Coronary artery (tissue), 2 donors: ENCODE results near the gene UBE2QL1.

Experiments used
- DNase-seq: peaks from one replicate; pipeline ENCODE4 v3.0.0-alpha.2; 2017; ENCODE audit warnings: low spot score
- H3K27ac ChIP-seq, 2 donors: fragments of 200-600 bp; sonication (generic); one replicate each; pipeline ENCODE4 v1.5.1; 2016 to 2019
- H3K4me3 ChIP-seq: fragments of 200-600 bp; sonication (generic); 2 replicates; pipeline ENCODE4 v1.5.1; 2016; ENCODE audit warnings: mild to moderate bottlenecking, moderate library complexity
- CTCF ChIP-seq: fragments of 200-600 bp; sonication (generic); IDR thresholded peaks from one replicate; pipeline ENCODE4 v1.5.1; 2019; ENCODE audit warnings: antibody characterized with exemption

UBE2QL1 gene

GRCh38 chr5:6522331-6522730, 73.7 kb downstream of the UBE2QL1 start:
- H3K27ac ChIP-seq: no peak overlapping the region
- no peak overlapping the region for H3K4me3 ChIP-seq
- peak; percentile 28 for DNase-seq
- TF ChIP-seq CTCF: no peak

- Histone ChIP-seq H3K27ac (no peak overlapping the region), H3K4me3 (no peak overlapping the region)
- peak; percentile 59 for DNase-seq
- no peak for TF ChIP-seq CTCF
Measured at GRCh38 chr5:6522923-6523322, 74.3 kb downstream of the UBE2QL1 start.

GRCh38 chr5:6525422-6525821, 76.8 kb downstream of the UBE2QL1 start:
- H3K27ac ChIP-seq: no peak overlapping the region
- H3K4me3 ChIP-seq: no peak overlapping the region
- no peak for TF ChIP-seq CTCF
- DNase-seq: no peak

DNA sequence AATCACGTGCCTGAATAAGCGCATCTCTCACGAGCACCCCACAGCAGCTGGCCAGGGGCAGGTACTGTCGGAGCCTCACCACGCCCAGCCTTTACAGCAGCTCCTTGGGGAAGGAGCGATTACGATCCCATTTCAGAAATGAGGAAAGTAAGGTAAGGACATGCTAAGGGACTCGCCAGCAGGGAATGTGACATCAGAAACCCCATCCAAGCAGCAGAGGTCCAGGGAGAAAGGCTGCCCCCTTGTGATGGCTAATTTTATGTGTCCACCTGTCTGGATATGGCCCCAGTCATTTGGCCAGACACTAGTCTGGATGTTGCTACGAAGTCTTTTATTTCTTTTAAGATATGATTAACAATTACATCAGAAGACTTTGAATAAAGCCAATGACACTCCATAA, 77.3 kb downstream of the UBE2QL1 start:
- DNase-seq: no peak
- H3K4me3 ChIP-seq: no peak overlapping the region
- no peak overlapping the region for H3K27ac ChIP-seq
- TF ChIP-seq CTCF: no peak

GRCh38 chr5:6527749-6528455, 79.2 kb downstream of the UBE2QL1 start:
- H3K4me3 ChIP-seq: no peak overlapping the region
- TF ChIP-seq CTCF: no peak
- no peak for DNase-seq
- no peak overlapping the region for H3K27ac ChIP-seq

DNA sequence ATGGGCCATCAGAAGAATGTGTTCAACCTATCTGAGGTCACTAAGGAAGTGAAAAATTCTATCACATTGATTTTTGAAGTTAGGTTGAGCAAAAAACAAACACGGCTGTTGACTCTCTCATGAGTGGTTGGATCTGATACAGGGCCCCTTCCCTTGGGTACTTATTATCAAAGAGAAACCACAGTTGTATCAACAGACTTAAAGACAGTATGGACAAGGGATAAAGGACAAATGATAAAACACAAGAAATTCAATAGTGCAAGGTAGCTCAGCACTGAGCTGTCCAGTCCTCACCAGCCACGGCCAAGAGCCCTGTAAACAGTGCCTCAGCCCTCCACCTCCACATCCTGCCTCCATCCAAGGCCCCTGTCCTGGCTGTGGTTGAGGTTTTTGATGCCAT, 86.9 kb downstream of the UBE2QL1 start:
- TF ChIP-seq CTCF: no peak

GRCh38 chr5:6539060-6539459, 90.4 kb downstream of the UBE2QL1 start:
- DNase-seq: no peak
- no peak for TF ChIP-seq CTCF
- no peak overlapping the region for H3K27ac ChIP-seq
- H3K4me3 ChIP-seq: no peak overlapping the region

More for the DNA sequence above, 86.9 kb downstream of the UBE2QL1 start:
- H3K27ac ChIP-seq: no peak overlapping the region
- H3K4me3 ChIP-seq: no peak overlapping the region
- DNase-seq: peak; percentile 28
